Ovary (tissue), 3 donors: ENCODE measurements around the gene TECPR2.

ENCODE experiments used
- CTCF ChIP-seq, 3 donors: fragments of 450-650 bp in 2 of 3; fragments of 200-600 bp in 1 of 3; IDR thresholded peaks; one replicate each; pipeline versions ENCODE4 v1.5.1 to v1.8.0; 2016 to 2022; ENCODE audit warnings: antibody characterized with exemption in 3 of 3, mild to moderate bottlenecking in 1 of 3
- POLR2A ChIP-seq: fragments of 450-650 bp; IDR thresholded peaks from one replicate; pipeline ENCODE4 v1.6.1; 2017; ENCODE audit warnings: antibody characterized with exemption, mild to moderate bottlenecking, moderate library complexity
- donor health status: DM: no; HTN: no; CAD: no.

GRCh38 chr14:102457509-102457908 is 94.8 kb downstream of the TECPR2 start:
- TF ChIP-seq POLR2A: no peak
- TF ChIP-seq CTCF (IDR thresholded peaks at IDR 0.05): no peak
